ENCODE data around the gene LPAR4.
"Not testable (repeated sequence)": the region's sequence is repeated elsewhere in the genome, so short reads cannot be mapped to it uniquely, and the experiment has no call there.

LPAR4 gene, protein sequence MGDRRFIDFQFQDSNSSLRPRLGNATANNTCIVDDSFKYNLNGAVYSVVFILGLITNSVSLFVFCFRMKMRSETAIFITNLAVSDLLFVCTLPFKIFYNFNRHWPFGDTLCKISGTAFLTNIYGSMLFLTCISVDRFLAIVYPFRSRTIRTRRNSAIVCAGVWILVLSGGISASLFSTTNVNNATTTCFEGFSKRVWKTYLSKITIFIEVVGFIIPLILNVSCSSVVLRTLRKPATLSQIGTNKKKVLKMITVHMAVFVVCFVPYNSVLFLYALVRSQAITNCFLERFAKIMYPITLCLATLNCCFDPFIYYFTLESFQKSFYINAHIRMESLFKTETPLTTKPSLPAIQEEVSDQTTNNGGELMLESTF

DNA sequence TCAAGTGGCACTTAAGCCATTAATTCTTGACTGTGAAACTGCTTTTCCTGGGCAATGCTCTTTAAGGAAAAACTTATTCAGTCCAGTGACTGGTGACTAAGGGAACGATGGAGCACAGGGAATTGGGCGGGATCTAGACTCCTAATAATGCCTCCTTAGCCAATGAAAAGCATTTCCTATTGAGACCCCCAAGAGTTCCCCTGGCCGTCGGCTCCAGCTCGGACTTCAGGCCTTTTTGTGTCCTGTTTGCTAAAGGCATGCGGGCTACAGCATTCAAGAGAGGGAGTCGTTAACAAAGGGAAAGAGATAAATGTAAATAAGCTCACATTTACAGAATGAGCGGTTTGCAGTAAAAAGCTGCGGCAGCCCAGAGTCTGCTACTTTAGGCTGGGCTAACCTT lies at the start of gene LPAR4:
LPAR4 (plus strand) TSS at position 232 of the 400 bp plus-strand sequence. CDS start 7,150 bp downstream, outside the sequence.
- no peak for DNase-seq

DNA sequence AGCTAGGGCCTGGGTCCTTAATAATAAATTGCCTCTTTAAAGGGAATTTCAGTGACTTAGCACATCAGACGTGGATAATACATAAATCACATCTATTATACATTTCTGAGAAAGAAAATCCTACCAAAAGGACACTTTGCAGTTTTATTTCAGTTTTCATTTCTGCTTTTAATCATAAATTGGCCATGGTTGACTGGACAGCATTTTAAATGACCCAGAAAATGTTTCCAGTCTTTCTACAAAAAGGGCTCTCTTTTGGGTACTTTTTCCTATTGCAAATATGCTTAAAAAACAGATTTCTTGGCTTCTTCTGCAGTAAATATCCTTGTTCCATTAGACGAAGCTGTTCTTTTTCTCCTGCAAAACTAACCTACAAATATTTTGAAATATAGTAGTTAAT lies 41.4 kb upstream of the LPAR4 start:
- no peak for DNase-seq

DNA sequence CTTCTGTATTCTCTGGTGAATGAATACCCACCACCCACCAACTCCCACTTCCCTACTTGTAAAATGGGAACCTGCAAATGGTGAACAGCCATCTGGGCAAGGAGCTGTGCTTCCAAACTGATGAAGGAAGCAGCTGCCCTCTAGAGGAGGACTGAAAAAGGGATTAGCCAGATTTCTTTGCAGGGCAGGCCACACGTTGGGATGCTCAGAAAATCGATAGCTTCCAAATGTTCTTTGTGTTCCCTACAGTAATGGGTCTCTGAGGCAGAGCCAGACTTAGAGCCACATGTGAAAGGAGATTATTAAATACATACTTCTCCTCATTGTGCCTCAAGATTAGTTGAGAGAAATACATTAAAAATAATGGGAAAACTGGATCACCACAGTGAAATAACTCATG lies 39.3 kb upstream of the LPAR4 start:
- no peak for DNase-seq

DNA sequence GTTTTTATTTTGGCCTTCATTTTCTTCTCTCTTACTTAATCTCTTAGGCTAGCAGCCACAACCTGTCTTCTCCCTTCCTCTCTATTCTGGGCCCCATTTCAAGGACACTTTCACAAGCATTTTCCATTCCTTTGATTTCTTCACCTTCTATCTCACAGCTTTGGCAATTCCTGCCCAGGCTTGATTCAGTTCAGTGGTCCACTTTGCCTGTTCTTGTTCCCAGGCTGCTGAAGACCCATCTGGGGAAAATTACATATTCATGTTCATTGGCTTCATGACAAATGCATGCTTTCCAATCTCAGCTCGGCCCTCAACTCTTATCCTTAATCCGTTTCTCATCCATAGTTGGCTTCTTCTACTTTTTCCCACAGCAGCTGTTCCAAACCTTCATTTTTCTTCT lies 38.7 kb upstream of the LPAR4 start:
- no peak for DNase-seq

DNA sequence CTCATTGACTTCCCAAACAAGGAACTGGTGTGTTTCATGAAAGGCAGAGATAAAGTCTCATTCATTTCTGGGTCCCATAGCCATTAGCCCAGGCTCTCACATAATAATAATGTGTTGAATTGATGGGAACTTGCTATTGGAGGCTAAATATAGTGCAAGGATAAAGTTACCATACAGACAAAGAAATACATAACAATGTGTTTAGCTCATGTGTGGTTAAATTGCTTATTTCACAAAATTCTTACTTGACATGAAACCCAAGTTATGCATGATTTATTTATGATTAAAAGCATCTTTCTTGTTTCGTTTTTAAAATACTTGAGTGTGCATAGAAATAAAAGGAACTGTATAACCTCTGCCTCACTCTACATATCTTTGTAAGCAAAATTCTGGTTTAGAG lies 37.3 kb upstream of the LPAR4 start:
- DNase-seq = no peak

DNA sequence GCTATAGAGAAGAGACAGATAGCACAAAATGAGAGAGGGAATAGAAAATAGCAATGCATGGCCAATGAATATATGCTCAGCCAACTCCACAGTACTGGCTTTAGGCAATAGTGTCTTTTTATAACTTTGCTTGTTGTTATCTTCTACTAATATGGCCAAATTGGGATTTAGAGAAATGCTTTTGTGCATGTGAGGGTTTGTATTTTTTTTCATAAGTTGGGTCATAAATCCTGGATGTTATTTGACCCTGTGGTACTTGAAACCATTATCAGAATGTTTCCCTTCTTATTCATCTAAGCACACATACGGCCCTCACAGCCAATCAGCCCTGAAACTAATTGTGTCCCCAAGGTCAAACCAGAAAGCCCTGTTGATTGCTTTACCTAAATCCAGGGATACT lies 35.2 kb upstream of the LPAR4 start:
- DNase-seq = no peak

DNA sequence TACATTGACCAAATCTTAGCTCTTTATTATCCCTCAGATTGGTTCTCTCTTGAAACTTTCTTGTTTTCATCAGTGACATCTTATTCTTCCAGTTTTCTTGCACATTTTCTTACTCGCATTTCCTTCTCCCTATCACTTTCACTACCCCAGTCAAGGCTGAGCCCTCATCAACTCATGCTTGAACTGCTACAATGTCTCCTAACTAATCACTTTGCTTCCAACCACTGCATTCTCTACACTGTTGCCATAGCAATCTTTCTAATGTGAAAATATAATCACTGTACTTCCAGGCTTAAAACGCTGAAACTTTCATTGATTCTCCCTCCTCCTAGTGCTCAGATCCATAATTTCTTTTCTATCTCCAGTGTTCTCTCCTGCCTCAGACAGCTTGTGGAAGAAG lies 22.2 kb upstream of the LPAR4 start:
- DNase-seq = no peak

DNA sequence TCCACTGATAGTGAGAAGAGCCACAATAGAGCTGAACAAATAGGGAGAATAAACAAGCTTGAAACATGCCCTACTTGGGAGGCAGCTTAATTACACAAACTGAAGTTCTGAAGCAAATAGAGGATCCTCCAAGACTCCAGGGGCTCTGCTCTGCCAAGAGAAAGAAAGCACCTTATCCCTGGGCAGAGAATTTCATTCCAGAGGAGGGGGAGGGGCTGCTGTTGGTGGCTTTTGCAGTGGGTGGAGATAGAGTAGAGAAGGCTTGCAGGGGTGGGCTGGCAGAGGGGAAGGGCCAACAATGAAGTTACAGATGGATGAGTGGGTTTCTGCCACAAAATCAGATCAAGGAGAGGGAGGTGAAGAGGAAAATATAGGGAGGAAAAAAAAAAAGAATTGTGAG lies 1.0 kb upstream of the LPAR4 start:
- DNase-seq = no peak

DNA sequence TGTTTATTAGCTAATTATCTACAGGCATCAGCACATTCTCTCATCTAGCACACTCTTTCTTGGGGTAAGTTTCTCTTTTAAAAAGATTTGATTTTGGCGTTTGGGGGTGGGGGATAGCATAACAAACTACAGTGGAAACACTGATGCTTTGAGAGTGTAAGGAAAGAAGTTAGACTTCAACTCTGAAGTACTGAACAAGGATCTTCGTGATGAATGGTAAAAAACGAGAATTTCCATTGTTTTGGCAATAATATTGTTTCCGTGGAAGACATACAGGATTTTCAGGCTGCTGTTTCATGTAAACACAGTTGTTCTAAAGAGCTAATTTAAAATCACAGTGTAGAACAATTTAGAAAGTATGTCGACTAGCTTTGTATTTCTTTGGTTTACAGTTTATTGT lies 451 bp downstream of the LPAR4 start:
- no peak for DNase-seq

DNA sequence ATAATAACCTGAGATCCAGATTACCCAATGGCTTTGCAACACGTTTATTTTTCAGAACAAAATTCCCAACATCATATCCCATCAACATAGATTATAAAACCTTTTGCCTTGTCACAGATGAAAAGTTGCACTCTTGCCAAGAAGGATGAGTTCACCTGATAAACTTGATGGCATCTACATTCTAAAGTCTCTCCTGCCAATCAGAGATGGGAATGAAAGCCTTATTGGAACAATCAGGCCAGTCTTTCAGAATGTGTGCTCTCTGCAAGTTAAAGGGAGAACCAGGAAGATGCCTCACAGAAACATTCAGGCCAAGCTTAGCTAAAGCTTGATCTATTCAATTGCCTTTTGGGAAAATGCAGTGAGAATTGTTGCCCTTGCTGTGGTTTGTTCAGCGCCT lies 1.3 kb downstream of the LPAR4 start:
- DNase-seq = no peak

DNA sequence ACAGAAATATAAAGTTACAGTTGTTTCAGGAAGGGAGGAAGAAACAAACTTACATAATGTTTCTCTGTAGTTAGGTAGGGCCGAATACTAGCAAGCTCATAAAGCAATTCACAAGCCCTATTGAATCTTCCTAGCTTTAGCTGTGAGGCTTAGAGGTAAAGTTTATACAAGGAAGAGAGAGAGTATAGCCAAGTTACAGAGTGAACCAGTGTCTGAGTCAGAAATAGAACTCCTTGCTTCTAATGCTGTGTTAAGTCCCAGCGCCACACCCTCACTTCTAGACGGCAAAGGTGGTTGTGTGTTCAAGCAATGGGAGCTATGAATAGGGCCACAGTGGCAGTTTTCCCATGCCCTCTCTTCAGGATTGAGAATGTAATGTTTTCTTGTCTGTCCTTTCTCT lies 6.1 kb downstream of the LPAR4 start:
- DNase-seq = no peak

DNA sequence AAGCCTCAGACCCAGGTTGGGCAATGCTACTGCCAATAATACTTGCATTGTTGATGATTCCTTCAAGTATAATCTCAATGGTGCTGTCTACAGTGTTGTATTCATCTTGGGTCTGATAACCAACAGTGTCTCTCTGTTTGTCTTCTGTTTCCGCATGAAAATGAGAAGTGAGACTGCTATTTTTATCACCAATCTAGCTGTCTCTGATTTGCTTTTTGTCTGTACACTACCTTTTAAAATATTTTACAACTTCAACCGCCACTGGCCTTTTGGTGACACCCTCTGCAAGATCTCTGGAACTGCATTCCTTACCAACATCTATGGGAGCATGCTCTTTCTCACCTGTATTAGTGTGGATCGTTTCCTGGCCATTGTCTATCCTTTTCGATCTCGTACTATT lies 7.4 kb downstream of the LPAR4 start:
- no peak for DNase-seq

DNA sequence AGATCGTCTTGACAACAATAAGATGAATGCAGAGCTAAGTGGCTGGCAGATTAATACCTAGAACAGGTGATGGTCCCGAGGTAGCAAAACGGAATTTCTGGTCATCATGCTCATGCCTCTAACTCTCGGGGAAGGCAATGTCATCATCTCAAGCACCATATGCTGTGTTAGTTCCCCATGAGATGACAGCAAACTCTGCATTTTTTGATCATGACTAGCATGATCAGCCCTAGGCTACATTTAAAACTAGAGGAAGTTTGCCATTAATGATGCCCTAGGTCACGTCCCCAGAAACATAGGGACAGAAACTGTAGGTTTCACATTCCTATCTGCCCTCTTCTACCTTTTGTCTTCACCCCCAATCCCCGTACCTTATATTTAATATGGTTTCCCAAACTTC lies 11.6 kb downstream of the LPAR4 start:
- no peak for DNase-seq

DNA sequence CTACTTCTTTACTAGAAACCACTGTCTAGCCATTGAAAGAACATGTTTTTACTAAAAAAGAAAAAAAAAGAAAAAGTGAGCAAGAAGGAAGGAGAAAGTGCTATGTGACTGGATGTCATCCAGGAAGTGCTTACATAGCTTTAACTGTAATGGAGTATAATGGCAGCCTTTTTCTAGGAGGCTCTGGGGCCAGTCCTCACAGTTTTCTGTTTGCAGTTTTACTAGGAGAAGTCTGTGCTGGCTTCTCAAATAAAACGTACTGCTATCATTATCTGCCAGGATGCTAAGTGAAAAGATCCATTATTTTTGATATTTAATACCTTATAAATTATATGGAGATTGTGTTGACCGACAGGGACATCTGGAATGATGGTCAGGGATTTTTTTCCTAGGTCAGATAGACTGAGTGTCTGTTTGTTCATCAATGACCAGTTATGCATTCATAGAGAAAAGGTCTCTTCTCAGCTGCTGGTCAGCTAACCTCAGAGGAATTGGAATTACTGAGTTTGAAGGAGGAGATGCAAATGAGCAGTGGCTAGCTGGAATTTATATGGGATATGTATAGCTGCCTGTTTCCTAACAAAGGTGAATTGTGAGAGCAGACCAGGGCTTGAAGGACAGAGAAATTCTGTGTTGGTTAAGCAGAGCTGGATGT lies 21.7 kb downstream of the LPAR4 start:
- no peak for DNase-seq

DNA sequence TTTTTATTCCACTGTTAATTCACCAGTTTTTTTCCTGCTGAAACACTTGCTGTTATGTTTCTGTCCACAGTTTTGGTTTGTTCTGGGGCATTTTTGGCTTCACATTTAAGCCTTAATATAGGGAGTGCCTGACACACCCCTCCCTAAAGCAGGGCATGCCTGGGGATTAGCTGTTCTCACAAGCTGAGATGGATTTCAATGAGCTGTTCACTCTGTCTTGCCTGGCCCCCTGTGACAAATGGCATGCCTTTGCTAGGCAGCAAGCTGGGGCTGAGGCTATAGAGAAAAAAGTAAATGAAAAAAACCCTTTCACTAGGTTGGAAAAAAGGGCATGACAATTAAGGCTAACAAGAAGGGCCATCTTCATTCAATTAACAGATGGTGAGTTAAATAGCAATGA lies 22.4 kb downstream of the LPAR4 start:
- no peak for DNase-seq

DNA sequence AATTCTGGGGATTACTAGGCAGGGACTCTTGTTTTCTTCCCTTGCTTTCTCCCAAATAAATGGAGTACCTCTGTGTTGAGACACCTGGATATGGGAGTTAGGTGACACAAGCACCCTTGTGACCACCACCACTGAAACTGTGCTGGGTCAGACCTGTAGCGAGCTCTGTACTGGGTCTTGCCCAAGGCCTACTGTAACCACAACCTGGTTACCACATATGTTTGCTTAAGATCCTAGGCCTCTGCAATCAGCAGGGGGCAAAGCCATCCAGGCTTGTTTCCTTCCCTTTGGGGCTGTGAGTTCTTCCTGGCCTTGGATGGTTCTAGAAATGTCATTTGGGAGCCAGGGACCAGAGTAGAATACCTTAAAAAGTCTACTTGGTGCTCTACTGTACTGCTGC lies 49.4 kb downstream of the LPAR4 start:
- no peak for DNase-seq

DNA sequence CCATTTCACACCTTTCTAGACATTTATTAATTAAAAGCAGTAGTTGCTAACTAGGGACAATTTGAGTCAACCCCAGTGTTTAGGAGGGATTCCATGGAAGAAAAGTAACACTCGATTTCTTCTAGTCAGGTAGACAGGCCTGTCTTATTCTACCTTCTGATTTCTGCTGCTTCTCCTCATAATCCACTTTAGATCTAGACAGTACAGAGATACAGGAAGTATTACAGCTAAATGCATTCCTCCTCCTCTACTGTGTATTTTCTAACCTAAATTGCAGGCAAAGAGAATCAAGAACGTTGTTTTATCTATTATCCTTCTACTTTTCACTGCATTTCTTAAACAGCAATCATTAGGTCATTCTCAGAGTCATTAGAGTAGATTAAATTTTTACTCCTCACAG lies 52.6 kb downstream of the LPAR4 start:
- DNase-seq = no peak

DNA sequence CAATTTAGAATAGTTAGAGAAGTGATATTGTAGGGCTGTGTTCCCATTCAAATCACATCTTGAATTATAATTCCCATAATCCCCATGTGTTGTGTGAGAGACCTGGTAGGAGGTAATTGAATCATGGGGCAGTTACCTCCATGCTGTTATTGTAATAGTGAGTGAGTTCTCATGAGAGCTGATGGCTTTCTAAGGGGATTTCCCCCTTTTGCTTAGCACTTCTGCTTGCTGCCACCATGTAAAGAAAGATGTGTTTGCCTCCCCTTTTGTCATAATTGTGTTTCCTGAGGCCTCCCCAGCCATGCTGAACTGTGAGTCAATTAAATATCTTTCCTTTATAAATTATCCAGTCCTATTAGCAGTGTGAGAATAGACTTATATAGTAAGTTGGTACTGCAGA lies 53.2 kb downstream of the LPAR4 start:
- DNase-seq = no peak

DNA sequence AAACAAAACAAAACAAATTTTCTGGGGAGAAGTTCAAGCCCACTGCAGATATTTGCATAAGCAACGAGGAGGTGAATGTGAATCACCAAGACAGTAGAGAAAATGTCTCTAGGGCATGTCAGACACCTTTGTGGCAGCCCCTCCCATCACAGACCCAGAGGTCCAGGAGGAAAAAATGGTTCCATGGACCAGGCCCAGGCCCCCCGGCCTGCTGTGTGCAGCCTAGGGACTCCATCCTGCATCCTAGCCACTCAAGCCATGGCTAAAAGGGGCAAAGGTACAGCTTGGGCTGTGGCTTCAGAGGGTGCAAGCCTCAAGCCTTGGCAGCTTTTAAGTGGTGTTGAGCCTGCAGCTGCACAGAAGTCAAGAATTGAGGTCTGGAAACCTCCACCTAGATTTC lies 54.0 kb downstream of the LPAR4 start:
- DNase-seq = no peak

DNA sequence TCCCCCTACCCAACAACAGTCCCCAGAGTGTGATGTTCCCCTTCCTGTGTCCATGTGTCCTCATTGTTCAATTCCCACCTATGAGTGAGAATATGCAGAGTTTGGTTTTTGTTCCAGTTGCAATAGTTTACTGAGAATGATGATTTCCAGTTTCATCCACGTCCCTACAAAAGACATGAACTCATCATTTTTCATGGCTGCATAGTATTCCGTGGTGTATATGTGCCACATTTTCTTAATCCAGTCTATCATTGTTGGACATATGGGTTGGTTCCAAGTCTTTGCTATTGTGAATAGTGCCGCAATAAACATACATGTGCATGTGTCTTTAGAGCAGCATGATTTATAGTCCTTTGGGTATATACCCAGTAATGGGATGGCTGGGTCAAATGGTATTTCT lies 55.0 kb downstream of the LPAR4 start:
- not testable (repeated sequence) for DNase-seq

All from NCI-H1105 treated with DMSO at 0.1 percent for 48 hours (cell line).